CD4-positive, alpha-beta T cell treated with Interleukin-17A for 4 hours (primary cell): ENCODE results near the gene CUL2.
"Not testable (repeated sequence)": the region's sequence is repeated elsewhere in the genome, so short reads cannot be mapped to it uniquely, and the experiment has no call there.

Experiments
- DNase-seq: peaks from one replicate; pipeline ENCODE4 v3.0.0-alpha.2; 2020; ENCODE audit warnings: mixed read lengths

Gene CUL2

GRCh38 chr10:34974364-34975065 lies 115.6 kb downstream of the CUL2 start:
- not testable (repeated sequence) for DNase-seq

- DNase-seq = not testable (repeated sequence)
Measured at GRCh38 chr10:34973757-34974156, 116.4 kb downstream of the CUL2 start.

GRCh38 chr10:34973121-34973520 lies 117.0 kb downstream of the CUL2 start:
- DNase-seq = not testable (repeated sequence)

GRCh38 chr10:34972591-34972990 lies 117.5 kb downstream of the CUL2 start:
- not testable (repeated sequence) for DNase-seq

GRCh38 chr10:34971606-34972334 lies 118.4 kb downstream of the CUL2 start:
- not testable (repeated sequence) for DNase-seq

GRCh38 chr10:34969171-34969570 lies 121.0 kb downstream of the CUL2 start:
- no peak for DNase-seq

- no peak for DNase-seq
Measured at GRCh38 chr10:34967335-34967880, 122.7 kb downstream of the CUL2 start.

GRCh38 chr10:34966451-34966850 lies 123.7 kb downstream of the CUL2 start:
- no peak for DNase-seq

GRCh38 chr10:34966040-34966439 lies 124.1 kb downstream of the CUL2 start:
- DNase-seq = no peak

GRCh38 chr10:34964166-34964800 lies 125.9 kb downstream of the CUL2 start:
- DNase-seq = no peak

GRCh38 chr10:34962866-34963265 lies 127.3 kb downstream of the CUL2 start:
- no peak for DNase-seq

- DNase-seq = no peak
Measured at GRCh38 chr10:34960983-34961382, 129.2 kb downstream of the CUL2 start.

GRCh38 chr10:34959786-34960185 lies 130.4 kb downstream of the CUL2 start:
- no peak for DNase-seq

GRCh38 chr10:34959321-34959720 lies 130.8 kb downstream of the CUL2 start:
- no peak for DNase-seq
